Bladder microvascular endothelial cell (primary cell): ENCODE data around the gene PGAP6. TPM values are rescaled to one million over a fixed set of nuclear protein-coding genes. Genes with fewer than 3 reads are reported as not detected.

ENCODE experiments used
- total RNA-seq: library from RNA; depleted of rRNA; stranded (reverse); fragments of >200 nt; gene quantifications from 2 replicates; pipeline ENCODE4 v1.2.3, GENCODE V29; 2014

PGAP6 gene
- total RNA-seq, result 82.7 and 108 TPM in 2 replicates

GRCh38 chr16:381789-382717, at the start of gene PGAP6:
TSS of gene PGAP6 (minus strand) at chr16:381978. CDS start at chr16:381821, 157 bp downstream.

GRCh38 chr16:425082-425718, 43.4 kb upstream of the PGAP6 start, which contains the start of gene RAB11FIP3:
TSS of gene RAB11FIP3 (plus strand) at chr16:425649. CDS start at chr16:426007, 358 bp downstream.

DNA sequence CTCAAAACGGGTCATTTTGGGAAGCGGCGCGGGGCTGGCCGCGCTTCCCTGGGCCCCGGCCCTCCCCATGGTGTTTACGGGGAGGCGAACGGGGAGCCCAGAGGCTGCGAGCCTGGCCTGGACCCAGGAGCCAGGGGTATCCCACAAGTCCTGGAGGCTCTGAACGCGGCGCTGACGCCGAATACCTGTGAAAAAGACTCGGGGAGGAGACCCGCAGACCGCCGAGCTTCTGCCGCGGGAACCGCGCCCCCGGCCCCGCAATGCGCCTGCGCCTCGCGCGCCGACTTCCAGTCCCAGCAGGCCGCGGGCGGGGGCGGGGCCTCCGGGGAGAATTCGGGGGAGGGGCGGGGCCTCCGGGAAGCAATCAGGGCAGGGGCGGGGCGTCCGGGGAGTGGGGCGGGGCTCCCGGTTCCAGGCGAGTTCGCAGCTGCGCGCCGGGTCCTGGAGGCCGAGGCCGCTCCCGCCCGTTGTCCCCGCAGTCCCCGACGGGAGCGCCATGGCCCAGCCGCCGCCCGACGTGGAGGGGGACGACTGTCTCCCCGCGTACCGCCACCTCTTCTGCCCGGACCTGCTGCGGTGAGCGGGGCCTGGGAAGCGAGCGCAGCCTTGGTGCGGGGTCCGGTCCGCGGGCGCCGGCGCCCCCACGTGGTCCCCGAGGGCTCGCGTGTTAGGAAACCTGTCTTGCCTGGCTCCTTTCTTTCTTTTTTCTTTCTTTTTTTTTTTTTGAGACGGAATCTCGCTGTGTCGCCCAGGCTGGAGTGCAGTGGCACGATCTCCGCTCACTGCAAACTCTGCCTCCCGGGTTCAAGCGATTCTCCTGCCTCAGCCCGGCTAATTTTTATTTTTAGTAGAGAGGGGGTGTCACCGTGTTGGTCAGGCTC, 19.9 kb upstream of the PGAP6 start, which contains the start of gene DECR2:
TSS of gene DECR2 (plus strand) at position 418 of the 881 bp plus-strand sequence. CDS start at position 497, 79 bp downstream.

DNA sequence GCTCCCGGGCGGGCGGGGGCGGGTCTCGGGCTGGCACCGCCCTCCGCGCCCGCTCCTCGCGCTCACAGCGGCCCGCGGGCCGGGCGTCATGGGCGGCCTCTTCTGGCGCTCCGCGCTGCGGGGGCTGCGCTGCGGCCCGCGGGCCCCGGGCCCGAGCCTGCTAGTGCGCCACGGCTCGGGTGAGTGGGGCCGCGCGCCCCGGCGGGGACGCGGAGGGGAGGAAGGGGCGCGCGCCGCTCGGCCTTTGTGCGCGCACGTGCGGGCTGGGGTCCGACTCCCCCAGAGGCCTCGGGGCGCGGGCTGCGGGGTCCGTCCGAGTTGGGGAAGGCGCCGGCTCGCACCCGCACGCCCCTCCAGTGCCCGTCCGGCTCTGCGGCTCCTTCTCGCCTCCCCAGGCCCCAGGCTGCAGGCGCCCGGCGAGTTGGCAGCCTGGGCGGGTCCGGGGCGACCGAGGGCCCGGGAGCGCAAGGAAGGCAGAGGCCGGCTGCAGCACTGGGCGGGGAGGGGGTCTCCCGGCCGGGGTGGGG, 15.4 kb upstream of the PGAP6 start, which contains the start of gene NME4:
TSS of gene NME4 (plus strand) at position 65 of the 527 bp plus-strand sequence. CDS start at position 89, 24 bp downstream.

DNA sequence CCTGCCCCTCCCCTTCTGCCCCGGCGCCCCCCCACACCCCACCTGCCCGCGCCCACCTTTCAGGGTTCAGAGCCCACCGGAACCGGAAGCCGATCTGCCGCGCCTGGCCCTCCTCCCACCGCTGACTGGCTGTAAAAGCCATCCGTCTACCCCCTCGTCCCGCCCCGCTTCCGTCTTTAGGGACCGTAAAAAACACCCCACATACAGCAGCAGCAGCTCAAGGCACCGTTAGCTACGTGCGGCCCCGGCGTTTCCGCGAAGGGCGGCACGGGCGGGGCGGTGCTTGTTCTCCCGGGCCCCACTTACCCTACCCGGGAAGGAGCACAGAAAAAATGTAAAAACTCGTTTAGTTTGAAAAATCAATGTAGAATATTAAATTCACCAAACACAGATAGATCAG, 11.3 kb downstream of the PGAP6 start, which contains the start of gene MRPL28:
TSS of gene MRPL28 (minus strand) at position 96 of the 400 bp plus-strand sequence. CDS start 320 bp downstream, outside the sequence.

GRCh38 chr16:352547-353403, 29.0 kb downstream of the PGAP6 start, which contains the start of gene AXIN1:
TSS of gene AXIN1 (minus strand) at chr16:352723. CDS start at chr16:347025, 5,698 bp downstream.

Other genes starting within 250 kb of the PGAP6 start
- gene NPRL3, start 243.3 kb downstream of the PGAP6 start, total RNA-seq, result 3.1 and 16.6 TPM in 2 replicates
- 0.19 TPM in 1 of 2 replicates, not detected in the other for gene HBZ, start 229.3 kb downstream of the PGAP6 start, total RNA-seq
- not detected in 2 replicates for gene HBM, start 216.0 kb downstream of the PGAP6 start, total RNA-seq
- 0.32 TPM in 1 of 2 replicates, not detected in the other for gene HBA2, start 209.1 kb downstream of the PGAP6 start, total RNA-seq
- not detected in 2 replicates for gene HBA1, start 205.3 kb downstream of the PGAP6 start, total RNA-seq
- 0.97 TPM in 1 of 2 replicates, not detected in the other for gene HBQ1, start 201.5 kb downstream of the PGAP6 start, total RNA-seq
- 29.1 and 51.1 TPM in 2 replicates for gene LUC7L, start 152.5 kb downstream of the PGAP6 start, total RNA-seq
- gene FAM234A, start 147.2 kb downstream of the PGAP6 start, total RNA-seq, result 30.1 and 67.4 TPM in 2 replicates
- 0.81 and 1.6 TPM in 2 replicates for gene RGS11, start 106.0 kb downstream of the PGAP6 start, total RNA-seq
- 0.13 TPM in 1 of 2 replicates, not detected in the other for gene ARHGDIG, start 101.4 kb downstream of the PGAP6 start, total RNA-seq
- not detected in 2 replicates for gene PDIA2, start 98.8 kb downstream of the PGAP6 start, total RNA-seq
- gene AXIN1, start 29.3 kb downstream of the PGAP6 start, total RNA-seq, result 16.4 and 27.1 TPM in 2 replicates
- gene MRPL28, start 11.4 kb downstream of the PGAP6 start, total RNA-seq, result 61.0 and 77.7 TPM in 2 replicates
- gene NME4, start 15.2 kb upstream of the PGAP6 start, total RNA-seq, result 44.0 and 53.7 TPM in 2 replicates
- 14.2 and 19.1 TPM in 2 replicates for gene DECR2, start 19.9 kb upstream of the PGAP6 start, total RNA-seq
- gene RAB11FIP3, start 43.7 kb upstream of the PGAP6 start, total RNA-seq, result 17.5 and 41.9 TPM in 2 replicates
- 20.6 and 36.8 TPM in 2 replicates for gene CAPN15, start 145.7 kb upstream of the PGAP6 start, total RNA-seq
- not detected in 2 replicates for gene PRR35, start 178.4 kb upstream of the PGAP6 start, total RNA-seq
- 0.88 and 1.3 TPM in 2 replicates for gene NHLRC4, start 185.0 kb upstream of the PGAP6 start, total RNA-seq
- 20.7 and 26.4 TPM in 2 replicates for gene PIGQ, start 188.0 kb upstream of the PGAP6 start, total RNA-seq
- 7.4 and 11.5 TPM in 2 replicates for gene RAB40C, start 208.1 kb upstream of the PGAP6 start, total RNA-seq
- 0.19 TPM in 1 of 2 replicates, not detected in the other for gene WFIKKN1, start 249.0 kb upstream of the PGAP6 start, total RNA-seq